NAMALWA (cell line): ENCODE measurements around the gene REXO4.
"Not testable (repeated sequence)": the region's sequence is repeated elsewhere in the genome, so short reads cannot be mapped to it uniquely, and the experiment has no call there.

ENCODE experiments used
- DNase-seq: peaks from one replicate; pipeline ENCODE4 v3.0.0-alpha.2; 2015; ENCODE audit warnings: low spot score

REXO4 gene

GRCh38 chr9:133420392-133420827 lies 2.6 kb upstream of the REXO4 start:
- DNase-seq, result peak; percentile 86

GRCh38 chr9:133419005-133419404 lies 1.2 kb upstream of the REXO4 start:
- DNase-seq, result no peak

- no peak for DNase-seq
Observed at GRCh38 chr9:133415170-133415569, 2.6 kb downstream of the REXO4 start.

- DNase-seq, result no peak
Observed at GRCh38 chr9:133408042-133408441, 9.8 kb downstream of the REXO4 start.

- DNase-seq, result peak; percentile 81
Observed at GRCh38 chr9:133406480-133407307, 11.1 kb downstream of the REXO4 start.

- no peak for DNase-seq
Observed at GRCh38 chr9:133405508-133406438, 12.0 kb downstream of the REXO4 start.

- DNase-seq, result no peak
Observed at GRCh38 chr9:133404454-133405002, 13.3 kb downstream of the REXO4 start.

GRCh38 chr9:133403766-133404453 lies 13.9 kb downstream of the REXO4 start:
- DNase-seq, result peak; percentile 57

- no peak for DNase-seq
Observed at GRCh38 chr9:133402689-133403088, 15.1 kb downstream of the REXO4 start.

- DNase-seq, result no peak
Observed at GRCh38 chr9:133401588-133401987, 16.2 kb downstream of the REXO4 start.

- no peak for DNase-seq
Observed at GRCh38 chr9:133400292-133400691, 17.5 kb downstream of the REXO4 start.

- DNase-seq, result no peak
Observed at GRCh38 chr9:133397895-133398294, 19.9 kb downstream of the REXO4 start.

- DNase-seq, result no peak
Observed at GRCh38 chr9:133397370-133397769, 20.4 kb downstream of the REXO4 start.

- DNase-seq, result peak; percentile 28
Observed at GRCh38 chr9:133396952-133397351, 20.9 kb downstream of the REXO4 start.

- no peak for DNase-seq
Observed at GRCh38 chr9:133394687-133395271, 23.0 kb downstream of the REXO4 start.

- DNase-seq, result no peak
Observed at GRCh38 chr9:133393399-133393798, 24.4 kb downstream of the REXO4 start.

GRCh38 chr9:133392308-133392707 lies 25.5 kb downstream of the REXO4 start:
- not testable (repeated sequence) for DNase-seq

GRCh38 chr9:133391449-133391848 lies 26.4 kb downstream of the REXO4 start:
- DNase-seq, result not testable (repeated sequence)

GRCh38 chr9:133390713-133391112 lies 27.1 kb downstream of the REXO4 start:
- no peak for DNase-seq

- no peak for DNase-seq
Observed at GRCh38 chr9:133389562-133389961, 28.2 kb downstream of the REXO4 start.

- no peak for DNase-seq
Observed at GRCh38 chr9:133389025-133389557, 28.7 kb downstream of the REXO4 start.
